Transverse colon (tissue), 3 donors: Measurements from ENCODE around the gene MYH15.

Source experiments
- CTCF ChIP-seq, 5 experiments: fragments of 200-600 bp in 3 of 5; fragments of 450-650 bp in 2 of 5; sonication (generic) in 3 of 5; IDR thresholded peaks; 1 replicate in 2 of 5; 2 replicates in 3 of 5; pipeline ENCODE4 v1.5.1; 2016 to 2017; ENCODE audit warnings: antibody characterized with exemption in 5 of 5, inconsistent platforms in 3 of 5, mild to moderate bottlenecking in 2 of 5, moderate library complexity in 1 of 5
- POLR2A ChIP-seq: fragments of 450-650 bp; IDR thresholded peaks from one replicate; pipeline ENCODE4 v1.6.1; 2016; ENCODE audit warnings: antibody characterized with exemption, mild to moderate bottlenecking, moderate library complexity

GRCh38 chr3:108388136-108389132 is 122.0 kb downstream of the MYH15 start:
- TF ChIP-seq CTCF (IDR thresholded peaks at IDR 0.05), result no peak
- no peak for TF ChIP-seq POLR2A
